K562 (cell line): ENCODE results near the gene ANAPC5. TPM values are rescaled to one million over a fixed set of nuclear protein-coding genes. Genes with fewer than 3 reads are reported as not detected.
A peak's percentile ranks its signal among the peaks of the same experiment; 100 is the strongest.

ENCODE experiments used
- ASH1L ChIP-seq: fragments of 450-650 bp; IDR thresholded peaks from 2 replicates; pipeline ENCODE4 v1.6.1; 2018; ENCODE audit warnings: borderline replicate concordance, mild to moderate bottlenecking, low read depth; ENCODE audit not compliant: partially characterized antibody
- CCNT2 ChIP-seq: IDR thresholded peaks from 2 replicates; pipeline ENCODE4 v1.6.1; 2011; ENCODE audit warnings: borderline replicate concordance, low read depth, mild to moderate bottlenecking, moderate library complexity, mixed read lengths, low read length; ENCODE audit not compliant: insufficient read length; ENCODE audit errors: extremely low read depth
- CSDE1 ChIP-seq, 2 experiments: fragments of 450-650 bp; IDR thresholded peaks; 2 replicates each; pipeline ENCODE4 v1.6.1; 2016; ENCODE audit warnings: mild to moderate bottlenecking in 1 of 2
- ELF1 ChIP-seq: fragments of 200-800 bp; sonication (Bioruptor generic); IDR thresholded peaks from 2 replicates; pipeline ENCODE4 v1.6.1; 2016; ENCODE audit warnings: missing genetic modification characterization, missing compliant biosample characterization
- EP400 ChIP-seq: fragments of 450-650 bp; IDR thresholded peaks from 2 replicates; pipeline ENCODE4 v1.6.1; 2017; ENCODE audit warnings: antibody characterized with exemption, mild to moderate bottlenecking, moderate library complexity
- FOXJ2 ChIP-seq: fragments of 200-800 bp; sonication (Bioruptor generic); IDR thresholded peaks from 2 replicates; pipeline ENCODE4 v1.6.1; 2016; ENCODE audit warnings: missing genetic modification characterization, missing compliant biosample characterization
- KDM4B ChIP-seq, 2 experiments: fragments of 450-650 bp in 1 of 2; sonication (generic) in 1 of 2; IDR thresholded peaks; 2 replicates each; pipeline ENCODE4 v1.6.1; 2016 to 2017; ENCODE audit warnings: borderline replicate concordance in 2 of 2, antibody characterized with exemption in 1 of 2, low read depth in 1 of 2, mild to moderate bottlenecking in 1 of 2
- LCOR ChIP-seq: sonication (generic); formaldehyde crosslinking; IDR thresholded peaks from 2 replicates; pipeline ENCODE4 v1.8.0; 2022; ENCODE audit warnings: mild to moderate bottlenecking, missing genetic modification reagents
- MBD2 ChIP-seq: sonication (generic); IDR thresholded peaks from 2 replicates; pipeline ENCODE4 v1.6.1; 2016; ENCODE audit warnings: low read depth, borderline replicate concordance
- PYGO2 ChIP-seq: fragments of 450-650 bp; IDR thresholded peaks from 2 replicates; pipeline ENCODE4 v1.6.1; 2016; ENCODE audit warnings: mild to moderate bottlenecking, missing genetic modification characterization, moderate library complexity, missing compliant biosample characterization
- SPI1 ChIP-seq: IDR thresholded peaks from 2 replicates; pipeline ENCODE4 v1.6.1; 2011; ENCODE audit warnings: low read depth, low read length, control low read depth, borderline replicate concordance
- STAT6 ChIP-seq: sonication (generic); formaldehyde crosslinking; IDR thresholded peaks from 2 replicates; pipeline ENCODE4 v1.8.1; 2023; ENCODE audit warnings: mild to moderate bottlenecking, missing genetic modification reagents
- SUPT5H ChIP-seq: fragments of 450-650 bp; IDR thresholded peaks from 2 replicates; pipeline ENCODE4 v1.6.1; 2016
- THRA ChIP-seq: fragments of 450-650 bp; IDR thresholded peaks from 2 replicates; pipeline ENCODE4 v1.6.1; 2017; ENCODE audit warnings: mild to moderate bottlenecking, moderate library complexity
- TOE1 ChIP-seq, 2 experiments: fragments of 450-650 bp in 1 of 2; sonication (generic) in 1 of 2; formaldehyde crosslinking in 1 of 2; IDR thresholded peaks; 2 replicates each; pipeline versions ENCODE4 v1.7.1 to v1.8.0; 2016 to 2022; ENCODE audit warnings: borderline replicate concordance in 2 of 2, mild to moderate bottlenecking in 2 of 2, antibody characterized with exemption in 1 of 2, inconsistent platforms in 1 of 2, low read depth in 1 of 2, missing genetic modification reagents in 1 of 2, moderate library complexity in 1 of 2
- TRIM28 ChIP-seq: fragments of 450-650 bp; IDR thresholded peaks from 2 replicates; pipeline ENCODE4 v1.6.1; 2017
- ZBTB1 ChIP-seq: sonication (generic); formaldehyde crosslinking; IDR thresholded peaks from 2 replicates; pipeline ENCODE4 v1.8.1; 2023; ENCODE audit warnings: missing genetic modification reagents, low read depth, mild to moderate bottlenecking, borderline replicate concordance
- ZNF780A ChIP-seq: fragments of 250-450 bp; sonication (Bioruptor Pico); IDR thresholded peaks from 2 replicates; pipeline ENCODE4 v1.5.0; 2021; ENCODE audit warnings: mild to moderate bottlenecking
- ZNF830 ChIP-seq: fragments of 250-450 bp; sonication (Bioruptor Pico); IDR thresholded peaks from 2 replicates; pipeline ENCODE4 v1.5.0; 2021; ENCODE audit warnings: mild to moderate bottlenecking
- polyA plus RNA-seq, 8 experiments: library from polyadenylated mRNA; depleted of rRNA in 4 of 8; stranded (reverse) in 5 of 8; unstranded in 3 of 8; fragments of >200 nt; fragmentation: Nextera tagmentation in 2 of 8; fragmentation: Illumina TruSeq in 1 of 8; extraction: Ambion mirVana in 2 of 8; extraction: Trizol in 1 of 8; gene quantifications; 2 replicates each; pipeline versions ENCODE4 v1.2.1 to v1.2.3, GENCODE V29; 2011 to 2014; ENCODE audit warnings: inconsistent platforms in 1 of 8, missing spikeins in 1 of 8
- total RNA-seq, 7 experiments: library from RNA; depleted of rRNA in 6 of 7; stranded (reverse); fragments of >200 nt in 6 of 7; fragmentation: Illumina TruSeq in 2 of 7; extraction: Trizol in 2 of 7; gene quantifications; 2 replicates each; pipeline versions ENCODE4 v1.2.1 to v1.2.3, GENCODE V29; 2011 to 2021; ENCODE audit warnings: low replicate concordance in 1 of 7
- TF ChIP-seq, protein P1 (sequence below): fragments of 450-650 bp; formaldehyde crosslinking; IDR thresholded peaks from 2 replicates; pipeline ENCODE4 v1.4.0; 2020; ENCODE audit warnings: mild to moderate bottlenecking, moderate library complexity
- TF ChIP-seq, protein P2 (sequence below): sonication (generic); formaldehyde crosslinking; IDR thresholded peaks from 2 replicates; pipeline ENCODE4 v1.8.0; 2022; ENCODE audit warnings: mild to moderate bottlenecking, missing genetic modification reagents

Gene ANAPC5
- total and polyA plus RNA-seq, 9 of the 15 experiments (the other 6 are each of a cell fraction or from before 2014, with no cell fraction given), result 136 to 315 (median 197) TPM

GRCh38 chr12:121399391-121400331, 47.5 kb upstream of the ANAPC5 start, which contains the start of gene RNF34 (continued):
- TF ChIP-seq STAT6 (CRISPR knock-in tag) (0 out of 2 replicates have a peak, but pooled peaks have one; percentile 5), SUPT5H (peak; percentile 98), THRA (no peak), ZNF830 (CRISPR knock-in tag) (no peak), CSDE1 (IDR thresholded peaks at IDR 0.05) (no peak), FOXJ2 (tag) (no peak), ELF1 (peak; percentile 68), SPI1 (0 out of 2 replicates have a peak, but pooled peaks have one; percentile 2), EP400 (peak; percentile 86), ZBTB1 (CRISPR knock-in tag) (peak; percentile 98), ASH1L (peak; percentile 93), PYGO2 (tag) (no peak), CCNT2 (peak; percentile 32), MBD2 (peak; percentile 95), ZNF780A (CRISPR knock-in tag) (no peak), KDM4B (IDR thresholded peaks at IDR 0.05; ENCODE audit: borderline replicate concordance in 2 of 2, low read depth in 1 of 2) (peak in 1 of 2 experiments; percentile 47; a peak in 1 of 4 replicates), LCOR (CRISPR knock-in tag) (peak; percentile 41; the same call in 1 of the 2 replicates), TRIM28 (peak; percentile 56; the same call in 1 of the 2 replicates), TOE1 (IDR thresholded peaks at IDR 0.05; ENCODE audit: borderline replicate concordance) (no peak), TOE1 (CRISPR knock-in tag; IDR thresholded peaks at IDR 0.05; ENCODE audit: borderline replicate concordance, low read depth) (no peak)
- TF ChIP-seq, protein P1, sequence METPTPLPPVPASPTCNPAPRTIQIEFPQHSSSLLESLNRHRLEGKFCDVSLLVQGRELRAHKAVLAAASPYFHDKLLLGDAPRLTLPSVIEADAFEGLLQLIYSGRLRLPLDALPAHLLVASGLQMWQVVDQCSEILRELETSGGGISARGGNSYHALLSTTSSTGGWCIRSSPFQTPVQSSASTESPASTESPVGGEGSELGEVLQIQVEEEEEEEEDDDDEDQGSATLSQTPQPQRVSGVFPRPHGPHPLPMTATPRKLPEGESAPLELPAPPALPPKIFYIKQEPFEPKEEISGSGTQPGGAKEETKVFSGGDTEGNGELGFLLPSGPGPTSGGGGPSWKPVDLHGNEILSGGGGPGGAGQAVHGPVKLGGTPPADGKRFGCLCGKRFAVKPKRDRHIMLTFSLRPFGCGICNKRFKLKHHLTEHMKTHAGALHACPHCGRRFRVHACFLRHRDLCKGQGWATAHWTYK (CRISPR knock-in tag), result 0 out of 2 replicates have a peak, but pooled peaks have one; percentile 42
- TF ChIP-seq, protein P2, sequence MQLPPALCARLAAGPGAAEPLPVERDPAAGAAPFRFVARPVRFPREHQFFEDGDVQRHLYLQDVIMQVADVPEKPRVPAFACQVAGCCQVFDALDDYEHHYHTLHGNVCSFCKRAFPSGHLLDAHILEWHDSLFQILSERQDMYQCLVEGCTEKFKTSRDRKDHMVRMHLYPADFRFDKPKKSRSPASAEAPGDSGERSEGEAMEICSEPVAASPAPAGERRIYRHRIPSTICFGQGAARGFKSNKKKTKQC (CRISPR knock-in tag), result peak; percentile 62; the same call in 1 of the 2 replicates
